Measurements from ENCODE around the gene ARSG. TPM values are rescaled to one million over a fixed set of nuclear protein-coding genes. Genes with fewer than 3 reads are reported as not detected.

Gene ARSG
- total RNA-seq, 4 donors from 2014 or later, result 3.1 to 6.8 (median 4.4) TPM

DNA sequence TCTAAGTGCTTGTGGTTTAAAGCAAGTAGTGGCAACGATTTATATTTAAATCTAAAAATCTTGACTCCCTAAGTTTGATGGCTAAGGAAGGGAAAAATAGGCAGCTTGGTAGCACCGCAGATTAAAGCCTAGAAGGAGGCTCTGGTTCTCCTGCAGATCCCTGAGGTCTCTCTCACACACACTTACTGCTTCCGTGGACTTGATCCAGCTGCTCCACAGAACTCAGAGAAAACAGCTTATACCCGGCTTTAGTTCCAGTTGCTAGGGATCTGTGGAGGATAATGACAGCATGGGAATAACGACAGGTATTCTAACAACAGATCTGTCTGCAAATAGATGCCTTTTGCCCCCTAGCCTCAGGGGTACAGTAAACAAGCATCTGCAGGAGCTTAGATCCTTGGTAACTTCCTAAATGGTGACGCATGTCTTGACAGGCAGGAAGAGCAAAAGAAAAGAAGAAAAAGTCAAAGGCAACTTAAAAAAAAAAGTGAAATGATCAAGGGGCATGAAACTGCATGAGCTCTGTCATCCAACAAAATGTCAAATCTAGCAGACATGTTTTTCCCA, 161.5 kb downstream of the ARSG start:
- TF ChIP-seq, protein P1, sequence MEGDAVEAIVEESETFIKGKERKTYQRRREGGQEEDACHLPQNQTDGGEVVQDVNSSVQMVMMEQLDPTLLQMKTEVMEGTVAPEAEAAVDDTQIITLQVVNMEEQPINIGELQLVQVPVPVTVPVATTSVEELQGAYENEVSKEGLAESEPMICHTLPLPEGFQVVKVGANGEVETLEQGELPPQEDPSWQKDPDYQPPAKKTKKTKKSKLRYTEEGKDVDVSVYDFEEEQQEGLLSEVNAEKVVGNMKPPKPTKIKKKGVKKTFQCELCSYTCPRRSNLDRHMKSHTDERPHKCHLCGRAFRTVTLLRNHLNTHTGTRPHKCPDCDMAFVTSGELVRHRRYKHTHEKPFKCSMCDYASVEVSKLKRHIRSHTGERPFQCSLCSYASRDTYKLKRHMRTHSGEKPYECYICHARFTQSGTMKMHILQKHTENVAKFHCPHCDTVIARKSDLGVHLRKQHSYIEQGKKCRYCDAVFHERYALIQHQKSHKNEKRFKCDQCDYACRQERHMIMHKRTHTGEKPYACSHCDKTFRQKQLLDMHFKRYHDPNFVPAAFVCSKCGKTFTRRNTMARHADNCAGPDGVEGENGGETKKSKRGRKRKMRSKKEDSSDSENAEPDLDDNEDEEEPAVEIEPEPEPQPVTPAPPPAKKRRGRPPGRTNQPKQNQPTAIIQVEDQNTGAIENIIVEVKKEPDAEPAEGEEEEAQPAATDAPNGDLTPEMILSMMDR (IDR thresholded peaks at IDR 0.05; ENCODE audit: low read depth), result no peak

DNA sequence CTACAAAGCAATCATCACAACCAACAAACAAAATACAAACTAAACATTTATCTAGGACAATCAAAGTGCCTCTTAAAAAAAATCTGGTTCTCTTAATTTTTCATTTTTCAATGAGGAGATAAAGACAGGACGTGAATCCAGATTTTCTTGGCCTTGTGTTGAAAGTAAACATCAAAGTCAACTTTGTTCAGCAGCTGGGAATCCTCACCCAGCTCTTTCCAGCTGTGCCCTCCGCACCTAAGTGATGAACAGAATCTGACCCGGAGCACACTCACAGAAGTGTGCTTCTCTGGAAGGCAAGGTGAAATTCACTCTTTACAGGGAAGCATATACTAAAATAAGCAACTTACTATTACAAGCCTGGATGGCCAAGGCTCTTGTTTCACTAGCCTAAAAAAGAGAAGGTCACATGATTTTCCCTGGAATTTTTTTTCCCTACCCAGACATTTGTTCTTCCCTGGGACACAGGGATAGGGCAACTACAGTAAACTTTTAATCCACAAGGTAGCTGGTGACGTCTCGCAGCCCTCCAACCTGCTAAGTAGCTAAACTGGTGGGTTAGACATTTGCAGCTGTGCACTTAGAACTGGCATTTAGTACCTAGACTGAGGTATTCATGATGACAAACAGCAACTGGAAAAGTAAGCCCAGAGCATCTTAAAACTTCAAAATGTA, 162.8 kb downstream of the ARSG start:
- TF ChIP-seq, protein P1 (IDR thresholded peaks at IDR 0.05; ENCODE audit: low read depth), result no peak

DNA sequence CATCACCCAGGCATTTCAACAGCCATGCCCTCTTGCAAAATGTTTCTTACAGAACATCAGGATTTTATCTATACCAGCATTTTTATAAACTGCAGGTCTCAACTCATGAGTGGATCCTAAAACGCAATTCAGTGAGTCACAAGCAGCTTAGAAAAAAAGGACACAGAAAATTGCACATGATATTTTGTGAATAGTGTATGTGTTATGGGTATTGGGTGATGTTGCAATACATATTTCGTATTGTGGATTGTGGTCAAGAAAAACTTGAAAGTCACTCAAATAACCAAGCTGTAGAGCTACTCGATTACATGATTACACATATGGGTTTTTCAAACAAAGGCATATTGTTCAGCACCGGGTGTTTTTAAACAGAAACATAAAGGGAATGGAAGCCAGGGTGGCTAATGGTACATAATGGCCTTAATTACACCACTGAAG, 164.6 kb downstream of the ARSG start:
- TF ChIP-seq, protein P1 (IDR thresholded peaks at IDR 0.05; ENCODE audit: low read depth), result no peak

DNA sequence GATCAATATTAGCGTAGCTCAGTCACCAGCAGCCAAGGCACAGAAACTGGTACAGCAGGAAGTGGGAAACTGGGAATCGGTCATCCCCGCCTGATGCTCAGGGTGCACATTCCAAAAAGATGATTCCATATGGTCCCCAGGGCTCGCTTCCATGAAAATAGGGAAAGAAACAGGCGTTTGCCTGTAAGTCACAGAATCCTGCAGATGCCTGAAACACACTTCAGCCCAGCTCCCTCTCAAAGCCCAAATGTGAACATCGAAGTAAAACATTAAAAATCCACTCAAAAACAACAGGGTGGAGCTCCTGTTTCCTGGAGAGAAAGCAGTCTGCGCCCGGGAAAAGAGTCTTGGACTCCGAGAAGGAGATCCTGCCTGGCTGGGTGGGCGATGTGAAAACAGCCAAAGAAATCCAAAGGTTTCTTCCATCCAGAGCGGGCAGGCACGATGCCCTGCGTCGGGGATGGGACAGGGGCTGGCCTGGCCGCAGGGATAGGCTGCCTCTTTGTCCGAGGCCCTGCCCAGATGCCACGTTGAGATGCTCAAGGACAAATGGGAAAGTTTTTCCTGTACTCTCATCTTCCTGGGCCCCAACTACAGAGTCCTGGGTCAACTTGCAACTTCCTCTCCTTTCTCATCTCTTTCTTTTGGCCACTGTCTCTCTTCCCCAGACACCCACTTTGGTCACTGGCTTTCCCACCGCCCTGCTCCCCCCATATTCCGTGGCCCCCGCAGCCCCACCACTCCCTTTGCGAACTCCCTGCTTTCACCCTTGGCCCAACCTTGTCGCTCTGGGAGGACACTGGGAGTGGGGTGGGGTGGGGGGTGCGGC, 165.3 kb downstream of the ARSG start:
- TF ChIP-seq, protein P1 (IDR thresholded peaks at IDR 0.05; ENCODE audit: low read depth), result no peak

DNA sequence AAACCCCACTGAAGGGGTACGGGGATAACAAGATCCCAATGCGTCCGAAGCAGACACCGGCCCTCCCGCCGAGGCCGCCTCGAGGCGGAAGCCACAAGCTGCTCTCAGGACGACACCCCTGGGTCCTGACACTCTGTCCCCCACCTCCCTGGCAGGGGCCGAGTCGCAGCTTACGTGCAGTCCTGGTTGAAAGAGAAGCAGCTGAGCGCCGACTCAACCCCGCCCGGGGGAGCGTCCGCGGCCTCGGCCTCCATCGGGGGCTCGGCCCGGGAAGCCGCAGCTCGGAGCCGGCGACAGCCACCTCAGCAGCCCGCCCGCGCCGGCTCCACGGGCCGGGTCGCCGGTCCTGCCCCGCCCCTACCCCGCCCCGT, 165.9 kb downstream of the ARSG start, which contains the start of gene WIPI1:
Gene WIPI1, minus strand, starts transcription at position 329 of the 371 bp plus-strand sequence. Its CDS starts 75 bp downstream, at position 254.
- TF ChIP-seq, protein P1 (IDR thresholded peaks at IDR 0.05; ENCODE audit: low read depth), result no peak

DNA sequence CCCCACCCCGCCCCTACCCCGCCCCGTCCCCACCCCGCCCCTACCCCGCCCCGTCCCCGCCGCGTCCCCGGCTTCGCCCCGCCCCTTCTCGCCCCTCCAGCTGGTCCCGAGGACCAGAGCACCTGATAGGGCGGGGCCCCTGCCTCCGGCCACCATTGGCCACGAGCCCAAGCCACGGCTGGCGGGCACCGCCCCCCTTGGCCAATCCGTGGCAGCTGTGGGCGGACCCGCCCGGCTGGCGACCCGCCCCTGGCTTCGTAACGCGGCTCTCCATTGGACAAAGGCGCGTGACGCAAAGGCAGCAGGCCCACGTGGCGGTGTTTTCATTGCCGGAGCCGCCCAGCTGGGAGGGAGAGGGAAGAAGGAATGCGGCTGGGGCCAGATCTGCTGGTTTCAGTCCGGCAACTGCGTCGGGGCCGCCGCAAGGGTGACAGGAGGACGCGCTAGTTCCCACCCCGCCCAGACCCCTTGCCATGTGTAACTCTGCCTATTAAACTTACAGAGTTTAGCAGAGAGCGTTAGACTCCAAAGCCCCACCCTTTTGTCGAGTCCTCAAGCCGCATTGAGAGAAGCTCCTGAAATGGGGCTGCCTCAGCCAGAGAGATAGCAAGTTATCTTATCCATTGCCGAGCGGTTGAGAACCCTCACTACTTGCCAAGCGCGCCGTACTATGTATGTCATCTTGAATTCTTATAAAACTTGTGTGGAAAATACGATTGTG, 166.4 kb downstream of the ARSG start:
- TF ChIP-seq, protein P1 (IDR thresholded peaks at IDR 0.05; ENCODE audit: low read depth), result no peak

Data from subcutaneous adipose tissue (tissue), 4 donors.